ENCODE data around the gene SMC3. TPM values are rescaled to one million over a fixed set of nuclear protein-coding genes. Genes with fewer than 3 reads are reported as not detected.

SMC3 gene
- total and polyA plus RNA-seq, 2 of the 13 experiments (the other 11 are each of a cell fraction or from before 2014, with no cell fraction given): 11.7 to 48.0 TPM

DNA sequence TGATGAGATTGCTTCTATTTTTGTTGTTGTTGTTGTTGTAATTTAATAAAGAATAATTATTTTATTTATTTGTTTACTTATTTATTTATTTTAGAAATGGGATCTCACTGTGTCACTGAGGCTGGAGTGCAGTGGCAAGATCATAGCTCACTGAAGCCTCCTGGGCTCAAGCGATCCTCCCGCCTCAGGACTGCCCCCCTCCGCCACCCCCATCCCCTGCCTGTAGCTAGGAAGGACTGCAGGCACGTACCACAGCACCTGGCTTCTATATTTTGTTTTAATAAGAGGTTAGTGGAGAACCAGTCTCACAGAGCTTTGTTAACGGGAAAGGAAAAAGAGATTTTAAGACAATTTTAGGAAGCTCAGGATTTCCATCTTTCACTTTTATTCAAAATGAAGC, 19.5 kb upstream of the SMC3 start:
- CTCF ChIA-PET (ENCODE audit: low intra/inter-chr PET ratio, low total read pairs): interaction anchor here (1.5 to 3.3 kb wide), 3 partner anchors 9 to 236 kb away, joined by 4 to 27 read pairs (median 16); no protein-coding TSS in a partner anchor
- in situ Hi-C loops (cut with HindIII; ENCODE audit: extremely low pct_ligation_motif_present, low pct_unique_long_range_greater_than_20kb): loop anchor here (5.0 kb wide), 1 partner anchor 196 kb away; no protein-coding TSS in a partner anchor
- BruUV-seq (replicated peaks): no TSS peak

More for the DNA sequence above, 19.5 kb upstream of the SMC3 start:
- no peak overlapping the region for H3K4me3 ChIP-seq (replicated peaks in 1 of 3; ENCODE audit: insufficient read depth in 1 of 3, low read depth in 2 of 3, low read length in 3 of 3)
- no peak overlapping the region for H2AFZ ChIP-seq (ENCODE audit: low read length)
- no peaks in the 10 kb centered on the region for H3K9me3 ChIP-seq (ENCODE audit: low read length)
- no peaks in the 10 kb centered on the region for H3K79me2 ChIP-seq (ENCODE audit: insufficient read depth, low read length)
- H3K27ac ChIP-seq (ENCODE audit: extremely low read length, insufficient read depth, low read length): no peak overlapping the region
- FAIRE-seq: no peak
- no peak overlapping the region for H3K9ac ChIP-seq (ENCODE audit: insufficient read depth, low read depth, low read length)
- no peak for TF ChIP-seq HNRNPK (IDR thresholded peaks at IDR 0.05; ENCODE audit: low read depth, low read length, poor library complexity, severe bottlenecking)
- TF ChIP-seq ARID2 (CRISPR knock-in tag; IDR thresholded peaks at IDR 0.05; ENCODE audit: borderline replicate concordance): no peak
- TF ChIP-seq, protein P1, sequence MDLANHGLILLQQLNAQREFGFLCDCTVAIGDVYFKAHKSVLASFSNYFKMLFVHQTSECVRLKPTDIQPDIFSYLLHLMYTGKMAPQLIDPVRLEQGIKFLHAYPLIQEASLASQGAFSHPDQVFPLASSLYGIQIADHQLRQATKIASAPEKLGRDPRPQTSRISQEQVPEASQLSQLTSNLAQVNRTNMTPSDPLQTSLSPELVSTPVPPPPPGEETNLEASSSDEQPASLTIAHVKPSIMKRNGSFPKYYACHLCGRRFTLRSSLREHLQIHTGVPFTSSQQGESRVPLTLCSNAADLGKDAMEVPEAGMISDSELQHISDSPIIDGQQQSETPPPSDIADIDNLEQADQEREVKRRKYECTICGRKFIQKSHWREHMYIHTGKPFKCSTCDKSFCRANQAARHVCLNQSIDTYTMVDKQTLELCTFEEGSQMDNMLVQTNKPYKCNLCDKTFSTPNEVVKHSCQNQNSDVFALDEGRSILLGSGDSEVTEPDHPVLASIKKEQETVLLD (CRISPR knock-in tag; IDR thresholded peaks at IDR 0.05; ENCODE audit: low read depth): no peak
- TF ChIP-seq TRIM24 (CRISPR knock-in tag; IDR thresholded peaks at IDR 0.05): no peak
- no peak for TF ChIP-seq ZNF136 (CRISPR knock-in tag; IDR thresholded peaks at IDR 0.05; ENCODE audit: low read depth)
- TF ChIP-seq, protein P2, sequence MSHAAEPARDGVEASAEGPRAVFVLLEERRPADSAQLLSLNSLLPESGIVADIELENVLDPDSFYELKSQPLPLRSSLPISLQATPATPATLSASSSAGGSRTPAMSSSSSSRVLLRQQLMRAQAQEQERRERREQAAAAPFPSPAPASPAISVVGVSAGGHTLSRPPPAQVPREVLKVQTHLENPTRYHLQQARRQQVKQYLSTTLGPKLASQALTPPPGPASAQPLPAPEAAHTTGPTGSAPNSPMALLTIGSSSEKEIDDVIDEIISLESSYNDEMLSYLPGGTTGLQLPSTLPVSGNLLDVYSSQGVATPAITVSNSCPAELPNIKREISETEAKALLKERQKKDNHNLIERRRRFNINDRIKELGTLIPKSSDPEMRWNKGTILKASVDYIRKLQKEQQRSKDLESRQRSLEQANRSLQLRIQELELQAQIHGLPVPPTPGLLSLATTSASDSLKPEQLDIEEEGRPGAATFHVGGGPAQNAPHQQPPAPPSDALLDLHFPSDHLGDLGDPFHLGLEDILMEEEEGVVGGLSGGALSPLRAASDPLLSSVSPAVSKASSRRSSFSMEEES (CRISPR knock-in tag; IDR thresholded peaks at IDR 0.05): no peak
- no peak for TF ChIP-seq ZNF10 (CRISPR knock-in tag; IDR thresholded peaks at IDR 0.05; ENCODE audit: borderline replicate concordance, low read depth)
- TF ChIP-seq, protein P3, sequence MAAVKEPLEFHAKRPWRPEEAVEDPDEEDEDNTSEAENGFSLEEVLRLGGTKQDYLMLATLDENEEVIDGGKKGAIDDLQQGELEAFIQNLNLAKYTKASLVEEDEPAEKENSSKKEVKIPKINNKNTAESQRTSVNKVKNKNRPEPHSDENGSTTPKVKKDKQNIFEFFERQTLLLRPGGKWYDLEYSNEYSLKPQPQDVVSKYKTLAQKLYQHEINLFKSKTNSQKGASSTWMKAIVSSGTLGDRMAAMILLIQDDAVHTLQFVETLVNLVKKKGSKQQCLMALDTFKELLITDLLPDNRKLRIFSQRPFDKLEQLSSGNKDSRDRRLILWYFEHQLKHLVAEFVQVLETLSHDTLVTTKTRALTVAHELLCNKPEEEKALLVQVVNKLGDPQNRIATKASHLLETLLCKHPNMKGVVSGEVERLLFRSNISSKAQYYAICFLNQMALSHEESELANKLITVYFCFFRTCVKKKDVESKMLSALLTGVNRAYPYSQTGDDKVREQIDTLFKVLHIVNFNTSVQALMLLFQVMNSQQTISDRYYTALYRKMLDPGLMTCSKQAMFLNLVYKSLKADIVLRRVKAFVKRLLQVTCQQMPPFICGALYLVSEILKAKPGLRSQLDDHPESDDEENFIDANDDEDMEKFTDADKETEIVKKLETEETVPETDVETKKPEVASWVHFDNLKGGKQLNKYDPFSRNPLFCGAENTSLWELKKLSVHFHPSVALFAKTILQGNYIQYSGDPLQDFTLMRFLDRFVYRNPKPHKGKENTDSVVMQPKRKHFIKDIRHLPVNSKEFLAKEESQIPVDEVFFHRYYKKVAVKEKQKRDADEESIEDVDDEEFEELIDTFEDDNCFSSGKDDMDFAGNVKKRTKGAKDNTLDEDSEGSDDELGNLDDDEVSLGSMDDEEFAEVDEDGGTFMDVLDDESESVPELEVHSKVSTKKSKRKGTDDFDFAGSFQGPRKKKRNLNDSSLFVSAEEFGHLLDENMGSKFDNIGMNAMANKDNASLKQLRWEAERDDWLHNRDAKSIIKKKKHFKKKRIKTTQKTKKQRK (IDR thresholded peaks at IDR 0.05; ENCODE audit: low read length): no peak
- no peak for TF ChIP-seq CBFB (CRISPR knock-in tag; IDR thresholded peaks at IDR 0.05)
- no peak for TF ChIP-seq ZNF570 (CRISPR knock-in tag; IDR thresholded peaks at IDR 0.05; ENCODE audit: borderline replicate concordance)
- peaks cover 0 to 3% of the 10 kb centered on the region in 2 experiments; a peak in 2 of 5 replicates for H3K27me3 ChIP-seq (ENCODE audit: control insufficient read depth in 1 of 2, insufficient read depth in 2 of 2, low read length in 2 of 2)
- intact Hi-C loops (cut with micrococcal nuclease; ENCODE audit: unreplicated experiment): no loop called here
- no peaks in the 10 kb centered on the region for H3K36me3 ChIP-seq (replicated peaks in 1 of 2; ENCODE audit: control insufficient read depth in 1 of 2, insufficient read depth in 2 of 2, low read length in 2 of 2)
- WGBS (ENCODE audit: low lambda C conversion rate): 2% methylated on average over 5 of the region's 5 CpGs
- DNase-seq (ENCODE audit: low spot score): no peak
- no peak overlapping the region for H3K4me2 ChIP-seq (ENCODE audit: low read depth, low read length)
- H3K4me1 ChIP-seq (ENCODE audit: insufficient read depth, low read length): no peaks in the 10 kb centered on the region
- POLR2A ChIA-PET: no interaction called here
- no peak for ATAC-seq
- H4K20me1 ChIP-seq (ENCODE audit: insufficient read depth, low read length): no peaks in the 10 kb centered on the region
